ENCODE measurements around the gene SH3PXD2A.

The SH3PXD2A gene

GRCh38 chr10:103603382-103603781 lies 252.0 kb downstream of the SH3PXD2A start:
- DNase-seq (ENCODE audit: low read depth in 2 of 2): no peak

DNA sequence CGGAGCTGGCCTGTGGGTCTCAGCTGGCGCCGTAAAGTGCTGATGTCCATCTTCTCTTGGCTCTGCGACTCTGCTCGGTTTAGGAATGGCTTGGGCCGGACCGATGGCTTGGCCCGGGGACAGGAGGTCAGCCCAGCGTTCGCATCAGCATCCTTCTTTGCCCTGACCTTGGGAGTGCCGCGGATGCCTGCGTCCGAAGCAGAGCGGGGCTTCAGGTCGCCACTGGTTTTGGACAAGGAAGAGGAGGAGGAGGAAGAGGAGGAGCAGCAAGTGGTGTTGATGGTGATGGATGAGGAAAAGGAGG lies 252.6 kb downstream of the SH3PXD2A start:
- DNase-seq (ENCODE audit: low read depth in 2 of 2): no peak

DNA sequence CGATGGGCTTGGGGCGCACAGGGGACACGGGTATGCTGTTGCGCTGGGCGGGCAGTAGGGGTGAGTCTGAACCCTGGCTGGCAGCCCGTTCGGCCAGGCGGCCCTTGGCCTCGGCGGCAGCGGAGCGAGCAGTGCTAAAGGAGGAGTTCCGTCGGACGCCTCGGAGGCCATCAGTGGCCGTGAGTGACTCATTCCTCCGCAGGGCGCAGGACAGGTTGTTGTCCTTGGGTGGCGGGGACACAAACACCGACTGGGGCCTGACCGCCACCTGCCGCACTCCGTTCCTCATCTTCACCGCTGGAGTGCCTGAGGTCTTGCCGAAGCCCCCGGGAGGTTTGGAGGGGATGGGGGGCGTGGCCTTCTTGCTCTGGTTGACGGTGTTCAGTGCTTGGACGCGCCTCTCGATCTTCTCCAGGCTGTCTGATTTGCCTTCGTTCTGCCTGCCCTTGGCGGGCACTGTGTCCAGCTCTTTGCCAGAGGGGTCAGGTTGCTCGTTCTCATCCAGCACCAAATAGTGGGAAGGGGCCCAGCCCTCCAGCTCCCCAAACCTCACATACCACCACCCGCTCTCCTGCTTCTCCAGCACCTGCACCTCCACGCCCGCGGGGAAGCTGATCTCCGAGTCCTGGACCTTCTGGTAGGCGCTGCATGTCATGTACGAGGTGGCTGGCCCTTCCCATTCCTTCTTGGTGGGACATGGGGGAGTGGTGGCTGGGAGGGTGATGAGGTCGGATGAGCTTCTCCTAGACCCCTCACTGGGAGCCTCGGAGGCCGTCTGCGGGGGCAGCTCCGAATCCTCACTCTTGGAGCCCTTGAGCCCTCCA lies 253.1 kb downstream of the SH3PXD2A start:
- no peak for DNase-seq (ENCODE audit: low read depth in 2 of 2)

- DNase-seq (ENCODE audit: low read depth in 2 of 2): no peak
These were observed 254.3 kb downstream of the SH3PXD2A start for GRCh38 chr10:103600956-103601569.

GRCh38 chr10:103600325-103600724 lies 255.1 kb downstream of the SH3PXD2A start:
- no peak for DNase-seq (ENCODE audit: low read depth in 2 of 2)

GRCh38 chr10:103599907-103600306 lies 255.5 kb downstream of the SH3PXD2A start:
- DNase-seq (ENCODE audit: low read depth in 2 of 2): no peak

DNA sequence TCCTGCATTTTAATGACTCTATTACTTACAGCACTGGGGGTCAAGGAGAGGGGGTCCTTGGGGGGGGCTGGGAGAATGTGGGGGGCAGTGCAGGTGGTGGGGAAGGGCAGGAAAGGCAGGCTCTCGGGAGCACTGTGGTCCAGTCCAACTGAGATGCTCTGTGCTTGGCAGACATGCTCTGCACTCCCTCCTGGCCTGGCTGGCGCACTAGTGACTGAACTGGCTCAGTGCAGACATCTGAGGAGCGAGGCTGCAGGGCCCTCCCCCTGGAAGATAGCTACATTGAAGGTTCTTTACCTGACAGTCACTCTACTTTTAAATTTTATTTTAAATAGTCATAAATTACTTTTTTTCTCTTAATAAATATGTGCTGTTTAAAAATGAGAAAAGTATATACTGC lies 256.2 kb downstream of the SH3PXD2A start:
- DNase-seq (ENCODE audit: low read depth in 2 of 2): no peak

- no peak for DNase-seq (ENCODE audit: low read depth in 2 of 2)
These were observed 256.7 kb downstream of the SH3PXD2A start for GRCh38 chr10:103598654-103599115.

- no peak for DNase-seq (ENCODE audit: low read depth in 2 of 2)
These were observed 258.4 kb downstream of the SH3PXD2A start for GRCh38 chr10:103597003-103597402.

GRCh38 chr10:103595933-103596726 lies 259.2 kb downstream of the SH3PXD2A start:
- DNase-seq (ENCODE audit: low read depth in 2 of 2): no peak

GRCh38 chr10:103593022-103593570 lies 262.3 kb downstream of the SH3PXD2A start:
- DNase-seq (ENCODE audit: low read depth in 2 of 2): no peak

DNA sequence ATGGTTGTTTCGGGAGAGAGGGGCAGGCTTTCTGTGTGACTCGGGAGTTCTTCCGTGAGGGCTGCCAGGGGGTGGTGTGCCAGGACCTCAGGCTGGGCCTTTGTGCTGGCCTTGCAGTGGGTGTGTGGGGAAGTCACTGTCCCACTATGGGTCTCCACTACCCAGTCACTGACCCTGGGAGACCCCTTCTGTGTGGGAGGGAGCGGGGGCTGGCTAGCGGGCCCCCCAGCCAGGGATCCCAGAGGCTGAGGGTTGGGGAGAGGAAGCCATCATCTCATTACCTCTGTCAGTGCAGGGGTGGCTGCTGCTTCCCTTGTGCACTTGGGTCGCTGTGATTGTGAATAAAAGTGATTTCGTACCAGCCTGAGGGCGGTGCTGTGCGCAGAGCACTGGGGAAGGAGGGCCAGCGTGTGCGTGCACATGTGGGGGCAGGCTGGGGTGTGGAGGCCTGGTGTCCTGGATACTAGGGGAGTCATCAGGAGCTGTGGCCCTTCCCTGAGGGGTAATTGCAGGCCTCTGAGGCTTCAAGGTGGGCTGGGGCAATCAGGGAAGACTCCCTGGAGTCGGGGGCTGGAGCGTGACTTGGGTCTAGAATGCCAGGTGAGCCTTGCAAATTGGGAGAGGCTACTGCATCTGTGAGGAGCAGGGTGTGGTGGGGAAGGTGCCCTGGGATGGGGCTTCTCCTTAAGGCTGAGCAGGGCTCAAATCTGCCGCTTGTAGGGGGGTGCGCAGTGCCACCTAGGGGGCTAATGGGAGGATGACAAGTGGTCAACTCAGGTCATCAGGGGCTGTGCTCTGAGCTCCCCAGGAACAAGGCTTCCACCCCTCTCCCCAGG lies 263.0 kb downstream of the SH3PXD2A start:
- DNase-seq (ENCODE audit: low read depth in 2 of 2): no peak

- no peak for DNase-seq (ENCODE audit: low read depth in 2 of 2)
These were observed 264.6 kb downstream of the SH3PXD2A start for GRCh38 chr10:103590744-103591291.

- DNase-seq (ENCODE audit: low read depth in 2 of 2): no peak
These were observed 265.3 kb downstream of the SH3PXD2A start for GRCh38 chr10:103590060-103590459.

DNA sequence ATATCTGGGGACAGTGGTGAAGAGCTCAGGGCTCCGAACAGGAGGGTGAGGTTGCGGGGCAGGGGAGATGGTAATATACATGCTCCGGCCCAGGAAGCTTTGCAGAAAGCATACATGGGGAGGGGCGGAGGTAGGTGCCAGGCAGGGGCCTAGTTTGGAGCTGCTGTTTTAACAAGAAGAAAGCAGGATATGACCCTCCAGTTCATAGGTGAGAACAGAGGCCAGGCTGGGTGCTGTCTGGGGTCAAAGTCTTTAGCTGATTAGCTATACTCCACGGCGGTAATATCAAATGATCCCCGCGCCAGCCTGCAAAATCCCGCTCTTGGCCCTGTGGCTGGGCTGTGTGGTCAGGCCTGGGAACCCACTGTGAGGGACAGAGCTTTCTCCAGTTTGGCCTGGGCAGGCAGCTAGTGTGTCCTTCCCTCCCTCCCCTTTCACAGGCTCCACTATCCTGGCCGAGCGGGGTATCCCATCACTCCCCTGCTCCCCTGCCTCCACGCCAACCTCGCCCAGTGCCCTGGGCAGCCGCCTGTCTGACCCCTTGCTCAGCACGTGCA lies 266.2 kb downstream of the SH3PXD2A start:
- no peak for DNase-seq (ENCODE audit: low read depth in 2 of 2)

DNA sequence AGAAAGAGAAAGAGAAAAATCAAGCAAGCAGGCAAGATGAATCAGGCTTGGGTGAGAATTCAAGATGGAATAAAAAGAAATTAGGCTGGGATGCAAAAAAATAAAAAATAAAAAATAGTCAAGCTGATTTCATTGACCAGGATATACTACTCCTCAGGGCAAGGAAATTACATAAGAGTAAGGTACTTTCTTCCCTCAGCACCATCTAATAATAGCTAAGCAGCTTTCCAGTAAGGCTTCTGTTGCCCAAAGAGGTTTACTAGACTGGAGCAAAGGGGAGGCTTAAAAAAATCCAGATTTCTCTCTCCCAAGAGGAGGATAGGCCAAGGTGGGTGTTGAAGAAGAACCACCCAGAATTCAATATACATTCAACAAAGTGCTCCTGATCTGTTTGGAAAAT lies 268.3 kb downstream of the SH3PXD2A start:
- no peak for DNase-seq (ENCODE audit: low read depth in 2 of 2)

DNA sequence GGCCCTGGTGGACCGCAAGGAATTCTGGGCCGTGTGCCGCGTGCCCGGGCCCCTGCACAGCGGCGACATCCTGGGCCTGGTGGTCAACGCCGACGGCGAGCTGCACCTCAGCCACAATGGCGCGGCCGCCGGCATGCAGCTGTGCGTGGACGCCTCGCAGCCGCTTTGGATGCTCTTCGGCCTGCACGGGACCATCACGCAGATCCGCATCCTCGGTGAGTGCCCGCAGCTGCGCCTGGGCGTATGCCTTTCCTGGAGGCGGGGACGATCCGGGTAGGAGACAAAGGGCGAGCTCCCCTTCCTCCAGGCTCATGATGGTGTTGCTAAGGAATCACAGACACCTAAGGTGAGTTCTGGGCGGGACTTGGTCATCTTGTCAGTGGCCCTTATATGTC lies 270.4 kb downstream of the SH3PXD2A start:
- DNase-seq (ENCODE audit: low read depth in 2 of 2): no peak

- peak; percentile 36 to 39 for DNase-seq (ENCODE audit: low read depth in 2 of 2)
These were observed 271.0 kb downstream of the SH3PXD2A start for GRCh38 chr10:103584216-103585010.

DNA sequence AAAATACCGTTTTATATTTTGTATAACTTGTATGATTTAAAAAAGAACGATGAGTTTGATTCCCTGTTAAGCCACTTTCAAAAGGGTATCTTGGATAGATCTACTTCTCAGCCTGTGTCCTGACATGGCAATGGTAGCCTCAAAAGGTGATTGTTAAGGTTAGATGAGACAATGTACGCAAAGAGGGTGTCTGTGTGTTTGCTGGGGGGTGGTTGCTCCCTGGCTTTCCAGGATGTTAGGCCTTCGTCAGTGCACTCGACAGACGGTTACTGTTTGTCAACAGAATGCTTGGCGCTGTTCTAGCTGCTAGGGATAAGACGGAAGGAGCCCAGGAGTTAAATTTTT lies 271.5 kb downstream of the SH3PXD2A start:
- no peak for DNase-seq (ENCODE audit: low read depth in 2 of 2)
